ENCODE measurements around the gene LAMC2.

GRCh38 chr1:183255073-183255472 is 69.0 kb downstream of the LAMC2 start:
- TF ChIP-seq TAF1 (IDR thresholded peaks at IDR 0.05; ENCODE audit: borderline replicate concordance, insufficient read depth, low read length) (no peak), POLR2AphosphoS5 (IDR thresholded peaks at IDR 0.05; ENCODE audit: low read depth, low read length) (no peak)

All from PFSK-1 (cell line).